C4-2B (cell line): ENCODE results near the gene AK9.

ENCODE experiments used
- CTCF ChIP-seq: fragments of 450-650 bp; conservative IDR thresholded peaks from 2 replicates; pipeline ENCODE4 v1.5.1; 2017; ENCODE audit warnings: mild to moderate bottlenecking
- ZFX ChIP-seq: fragments of 450-650 bp; IDR thresholded peaks from 2 replicates; pipeline ENCODE4 v1.6.1; 2017

GRCh38 chr6:109515781-109516409, 175.1 kb downstream of the AK9 start:
- TF ChIP-seq CTCF (no peak), ZFX (no peak)
